ENCODE measurements around the gene TP53I11. TPM values are rescaled to one million over a fixed set of nuclear protein-coding genes. Genes with fewer than 3 reads are reported as not detected.

The TP53I11 gene
- total RNA-seq, 1 experiment from 2014 or later: 7.7 TPM

DNA sequence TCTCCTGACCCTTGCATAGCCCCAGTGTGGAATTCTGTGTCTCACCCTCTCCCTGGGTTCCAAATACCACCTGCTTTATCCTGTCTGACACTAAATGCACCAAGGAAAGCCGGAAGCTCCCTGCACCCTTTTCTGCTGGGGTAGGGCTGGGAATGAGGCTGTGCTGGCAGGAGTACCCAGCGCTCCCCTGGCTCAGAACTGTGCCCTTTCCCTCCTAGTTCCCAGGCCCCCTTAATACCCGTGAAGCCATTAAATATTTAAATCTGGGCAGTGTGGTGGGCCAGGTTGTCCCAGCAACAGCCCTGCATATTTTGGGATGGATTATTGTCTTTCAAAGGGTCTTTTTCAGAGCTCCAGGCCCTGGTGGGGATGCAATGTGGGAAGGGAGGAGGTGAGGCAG, 63.0 kb downstream of the TP53I11 start:
- Histone ChIP-seq H3K9me3 (no peaks in the 10 kb centered on the region), H3K4me1 (peaks cover 20% of the 10 kb centered on the region), H3K27me3 (replicated peaks; ENCODE audit: control insufficient read depth, insufficient read depth, low read length) (no peaks in the 10 kb centered on the region), H3K36me3 (ENCODE audit: control insufficient read depth, insufficient read depth, low read length) (no peaks in the 10 kb centered on the region), H3K4me3 (ENCODE audit: low read depth, low read length) (no peak overlapping the region)
- Mint-ChIP-seq H3K27me3 (ENCODE audit: insufficient read depth, unreplicated experiment) (no peaks in the 10 kb centered on the region), H3K36me3 (ENCODE audit: insufficient read depth, unreplicated experiment) (no peaks in the 10 kb centered on the region), H3K4me1 (ENCODE audit: low read depth, unreplicated experiment) (peaks cover 8% of the 10 kb centered on the region), H3K9me3 (ENCODE audit: unreplicated experiment) (no peaks in the 10 kb centered on the region), H3K27ac (ENCODE audit: unreplicated experiment) (no peak overlapping the region), H3K4me3 (ENCODE audit: unreplicated experiment) (no peak overlapping the region)
- intact Hi-C loops (cut with micrococcal nuclease; ENCODE audit: unreplicated experiment): no loop called here
- POLR2A ChIA-PET: no interaction called here
- no TSS peak for BruUV-seq (replicated peaks)
- TF ChIP-seq, protein P1, sequence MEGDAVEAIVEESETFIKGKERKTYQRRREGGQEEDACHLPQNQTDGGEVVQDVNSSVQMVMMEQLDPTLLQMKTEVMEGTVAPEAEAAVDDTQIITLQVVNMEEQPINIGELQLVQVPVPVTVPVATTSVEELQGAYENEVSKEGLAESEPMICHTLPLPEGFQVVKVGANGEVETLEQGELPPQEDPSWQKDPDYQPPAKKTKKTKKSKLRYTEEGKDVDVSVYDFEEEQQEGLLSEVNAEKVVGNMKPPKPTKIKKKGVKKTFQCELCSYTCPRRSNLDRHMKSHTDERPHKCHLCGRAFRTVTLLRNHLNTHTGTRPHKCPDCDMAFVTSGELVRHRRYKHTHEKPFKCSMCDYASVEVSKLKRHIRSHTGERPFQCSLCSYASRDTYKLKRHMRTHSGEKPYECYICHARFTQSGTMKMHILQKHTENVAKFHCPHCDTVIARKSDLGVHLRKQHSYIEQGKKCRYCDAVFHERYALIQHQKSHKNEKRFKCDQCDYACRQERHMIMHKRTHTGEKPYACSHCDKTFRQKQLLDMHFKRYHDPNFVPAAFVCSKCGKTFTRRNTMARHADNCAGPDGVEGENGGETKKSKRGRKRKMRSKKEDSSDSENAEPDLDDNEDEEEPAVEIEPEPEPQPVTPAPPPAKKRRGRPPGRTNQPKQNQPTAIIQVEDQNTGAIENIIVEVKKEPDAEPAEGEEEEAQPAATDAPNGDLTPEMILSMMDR (IDR thresholded peaks at IDR 0.05; ENCODE audit: insufficient read depth in 1 of 2, low read depth in 1 of 2, low read length in 1 of 2, severe bottlenecking in 1 of 2, unreplicated experiment in 1 of 2): no peak
- CTCF ChIA-PET: interaction anchor here (0.6 kb wide), 1 partner anchor 155 kb away, joined by 3 read pairs; no protein-coding TSS in a partner anchor
- DNase-seq: no peak

DNA sequence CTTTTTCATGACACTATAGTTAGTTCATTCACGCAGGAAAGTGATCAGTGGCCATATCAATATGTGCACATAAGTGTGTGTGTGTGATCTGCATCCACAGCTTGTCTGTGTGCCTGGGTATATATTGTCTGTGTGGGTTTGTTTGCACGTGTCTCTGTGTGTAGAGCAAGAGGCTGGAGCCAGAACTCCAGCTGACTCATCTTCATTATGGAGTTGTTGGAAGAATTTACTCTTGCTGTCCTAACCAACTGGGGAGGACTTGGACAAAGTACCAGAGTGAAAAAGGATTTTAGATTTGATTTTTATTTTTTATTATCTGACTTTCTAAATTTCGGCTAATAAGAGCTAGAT, 63.9 kb downstream of the TP53I11 start:
- no peaks in the 10 kb centered on the region for H3K36me3 ChIP-seq (ENCODE audit: control insufficient read depth, insufficient read depth, low read length)
- H3K27ac Mint-ChIP-seq (ENCODE audit: unreplicated experiment): no peak overlapping the region
- CTCF ChIA-PET: no interaction called here
- H3K36me3 Mint-ChIP-seq (ENCODE audit: insufficient read depth, unreplicated experiment): no peaks in the 10 kb centered on the region
- H3K4me3 ChIP-seq (ENCODE audit: low read depth, low read length): no peak overlapping the region
- no peaks in the 10 kb centered on the region for H3K9me3 ChIP-seq
- intact Hi-C loops (cut with micrococcal nuclease; ENCODE audit: unreplicated experiment): no loop called here
- POLR2A ChIA-PET: no interaction called here
- no peaks in the 10 kb centered on the region for H3K27me3 ChIP-seq (replicated peaks; ENCODE audit: control insufficient read depth, insufficient read depth, low read length)
- H3K4me3 Mint-ChIP-seq (ENCODE audit: unreplicated experiment): no peak overlapping the region
- H3K9me3 Mint-ChIP-seq (ENCODE audit: unreplicated experiment): no peaks in the 10 kb centered on the region
- peaks cover 20% of the 10 kb centered on the region for H3K4me1 ChIP-seq
- BruUV-seq (replicated peaks): no TSS peak
- no peak for DNase-seq
- TF ChIP-seq, protein P1 (IDR thresholded peaks at IDR 0.05; ENCODE audit: insufficient read depth in 1 of 2, low read depth in 1 of 2, low read length in 1 of 2, severe bottlenecking in 1 of 2, unreplicated experiment in 1 of 2): no peak
- no peaks in the 10 kb centered on the region for H3K27me3 Mint-ChIP-seq (ENCODE audit: insufficient read depth, unreplicated experiment)
- H3K4me1 Mint-ChIP-seq (ENCODE audit: low read depth, unreplicated experiment): peaks cover 8% of the 10 kb centered on the region

DNA sequence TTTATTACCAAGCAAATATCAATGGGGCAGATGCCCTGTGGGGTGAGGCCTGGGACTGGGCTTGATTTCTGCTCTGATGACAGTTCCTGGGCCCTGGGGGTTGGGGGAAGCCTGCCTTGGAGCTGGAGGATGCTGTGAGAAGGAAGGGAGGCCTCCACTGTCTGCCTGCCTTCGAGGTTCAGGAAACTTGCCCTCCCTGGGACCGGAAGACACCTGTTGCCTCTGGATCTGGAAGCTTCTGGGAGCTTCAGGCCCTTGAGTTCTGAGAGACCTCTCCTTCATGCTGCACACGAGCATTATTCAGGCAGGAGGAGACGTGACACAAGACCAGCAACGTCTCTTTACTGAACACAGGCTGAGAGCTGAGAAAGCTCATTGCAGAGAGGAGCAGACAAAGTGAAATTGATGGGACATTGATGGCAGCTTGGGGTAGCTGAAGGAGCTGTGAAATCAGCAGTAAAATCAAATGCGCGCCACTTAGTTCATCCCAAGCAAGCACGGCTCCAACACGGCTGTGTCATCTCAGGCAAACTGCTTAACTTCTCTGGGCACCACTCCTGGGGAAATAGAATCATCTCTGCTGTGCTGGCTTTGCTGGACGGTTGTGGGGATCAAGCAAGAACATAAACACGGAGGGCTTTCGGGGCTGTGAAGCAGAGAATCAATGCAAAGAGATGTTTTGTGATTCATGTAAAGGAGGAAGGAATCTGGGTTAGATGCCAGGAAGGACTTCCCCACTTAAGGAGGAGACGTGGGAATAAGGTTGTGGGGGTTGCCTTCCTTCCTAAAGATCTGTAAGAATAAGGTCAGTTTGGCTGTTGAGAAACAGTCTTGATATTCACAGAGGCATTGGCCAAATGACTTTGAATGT, 64.5 kb downstream of the TP53I11 start:
- peaks cover 20% of the 10 kb centered on the region for H3K4me1 ChIP-seq
- H3K27me3 ChIP-seq (replicated peaks; ENCODE audit: control insufficient read depth, insufficient read depth, low read length): no peaks in the 10 kb centered on the region
- POLR2A ChIA-PET: no interaction called here
- Mint-ChIP-seq H3K4me1 (ENCODE audit: low read depth, unreplicated experiment) (peaks cover 8% of the 10 kb centered on the region), H3K9me3 (ENCODE audit: unreplicated experiment) (no peaks in the 10 kb centered on the region), H3K4me3 (ENCODE audit: unreplicated experiment) (no peak overlapping the region), H3K27me3 (ENCODE audit: insufficient read depth, unreplicated experiment) (no peaks in the 10 kb centered on the region), H3K27ac (ENCODE audit: unreplicated experiment) (no peak overlapping the region), H3K36me3 (ENCODE audit: insufficient read depth, unreplicated experiment) (no peaks in the 10 kb centered on the region)
- no peak for DNase-seq
- no peaks in the 10 kb centered on the region for H3K36me3 ChIP-seq (ENCODE audit: control insufficient read depth, insufficient read depth, low read length)
- intact Hi-C loops (cut with micrococcal nuclease; ENCODE audit: unreplicated experiment): no loop called here
- no peaks in the 10 kb centered on the region for H3K9me3 ChIP-seq
- CTCF ChIA-PET: no interaction called here
- no TSS peak for BruUV-seq (replicated peaks)
- H3K4me3 ChIP-seq (ENCODE audit: low read depth, low read length): no peak overlapping the region
- TF ChIP-seq, protein P1 (IDR thresholded peaks at IDR 0.05; ENCODE audit: insufficient read depth in 1 of 2, low read depth in 1 of 2, low read length in 1 of 2, severe bottlenecking in 1 of 2, unreplicated experiment in 1 of 2): no peak
